Hematopoietic multipotent progenitor cell treated with erythropoietin and hydrocortisone succinate and interleukin-3 and kit ligand, for 15 days (in vitro differentiated cells): ENCODE results near the gene LRRC1.

ENCODE experiments used
- DNase-seq: peaks from one replicate; pipeline ENCODE4 v3.0.0-alpha.2; 2015; ENCODE audit warnings: low spot score

LRRC1 gene

DNA sequence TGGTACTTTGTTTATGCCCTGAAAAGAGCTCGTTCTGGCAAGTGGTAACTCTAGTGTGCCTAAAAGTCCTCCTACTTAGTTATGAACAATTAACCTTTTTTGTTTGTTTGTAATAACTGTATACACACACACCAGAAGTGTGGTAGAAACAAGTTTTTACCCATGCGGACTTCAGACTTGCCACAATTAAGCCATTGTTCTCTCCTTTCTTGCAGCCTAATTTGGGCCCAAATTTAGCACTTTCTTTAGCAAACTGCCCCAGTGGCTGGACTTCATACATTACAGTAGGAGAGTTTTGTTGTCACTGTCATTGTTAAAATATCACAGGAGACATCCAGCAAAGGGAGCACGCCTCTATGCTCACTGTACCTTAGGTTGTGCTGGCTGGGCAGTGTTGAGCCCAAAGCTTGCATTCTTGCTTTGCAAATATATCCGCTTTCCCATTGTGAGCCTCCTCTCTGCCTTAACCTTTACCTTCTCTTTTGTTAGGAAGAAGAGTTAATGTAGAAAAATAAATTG is 53.0 kb downstream of the LRRC1 start:
- DNase-seq: no peak

DNA sequence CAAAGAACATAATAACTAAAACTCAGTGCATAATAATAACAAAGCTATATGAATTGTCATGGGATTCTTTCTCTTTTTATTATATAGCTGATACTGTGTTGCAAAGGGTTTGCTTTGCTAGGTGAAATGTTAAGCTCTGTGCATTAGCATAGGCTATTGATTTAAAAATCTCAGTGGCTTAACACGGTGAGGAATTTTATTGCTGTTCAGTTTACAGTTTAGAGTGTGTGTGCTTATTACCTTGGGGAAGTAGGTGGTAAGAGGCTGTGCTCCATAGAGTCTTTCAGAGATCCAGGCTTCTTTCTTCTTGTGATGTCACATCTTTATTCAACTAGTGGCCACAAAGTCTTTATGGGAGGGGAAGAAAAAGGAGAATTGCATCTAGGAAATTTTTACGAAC is 55.7 kb downstream of the LRRC1 start:
- no peak for DNase-seq

GRCh38 chr6:53851561-53851960 is 56.8 kb downstream of the LRRC1 start:
- no peak for DNase-seq

- DNase-seq: no peak
Measured at GRCh38 chr6:53852805-53853204, 58.0 kb downstream of the LRRC1 start.

GRCh38 chr6:53854843-53855567 is 60.2 kb downstream of the LRRC1 start:
- no peak for DNase-seq

DNA sequence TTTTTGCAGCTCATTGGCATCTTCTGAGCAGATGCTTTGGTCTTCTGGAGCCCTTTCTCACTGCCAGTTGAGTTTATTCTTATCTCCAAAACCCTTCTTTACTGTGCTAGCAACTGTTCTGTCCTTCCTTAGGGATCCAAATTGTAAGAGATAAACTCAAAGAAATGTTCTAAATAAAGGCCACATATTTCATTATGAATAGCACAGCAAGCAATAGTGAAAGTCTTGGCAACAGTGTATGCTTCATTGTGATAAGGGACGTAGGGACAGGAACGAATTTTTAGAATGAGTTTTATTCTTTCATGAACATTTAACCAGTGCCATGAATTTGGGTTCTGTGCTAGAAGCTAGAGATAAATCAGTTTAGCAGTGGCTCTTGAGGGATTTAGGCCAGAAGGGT is 61.1 kb downstream of the LRRC1 start:
- DNase-seq: no peak

- DNase-seq: no peak
Measured at GRCh38 chr6:53857318-53858094, 62.7 kb downstream of the LRRC1 start.

DNA sequence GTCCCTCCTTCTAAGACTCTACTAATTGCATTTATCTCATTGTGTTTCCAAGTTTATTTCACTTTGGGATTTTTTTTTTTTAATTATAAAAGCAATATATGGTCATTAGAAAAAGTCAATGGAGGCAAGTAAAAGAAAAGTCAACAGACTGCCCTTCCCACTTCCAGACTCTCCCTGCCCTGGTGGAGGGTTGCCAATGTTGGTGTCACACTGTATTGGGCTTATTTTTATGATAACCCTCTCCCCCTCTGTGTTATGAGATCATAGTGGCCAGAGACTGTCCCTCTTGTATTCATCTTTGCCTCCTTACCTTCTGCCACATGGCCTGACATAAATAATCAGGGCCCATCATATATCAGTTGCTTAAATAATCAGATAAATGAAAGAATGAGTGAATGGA is 63.4 kb downstream of the LRRC1 start:
- DNase-seq: no peak

- no peak for DNase-seq
Measured at GRCh38 chr6:53858913-53859312, 64.1 kb downstream of the LRRC1 start.

DNA sequence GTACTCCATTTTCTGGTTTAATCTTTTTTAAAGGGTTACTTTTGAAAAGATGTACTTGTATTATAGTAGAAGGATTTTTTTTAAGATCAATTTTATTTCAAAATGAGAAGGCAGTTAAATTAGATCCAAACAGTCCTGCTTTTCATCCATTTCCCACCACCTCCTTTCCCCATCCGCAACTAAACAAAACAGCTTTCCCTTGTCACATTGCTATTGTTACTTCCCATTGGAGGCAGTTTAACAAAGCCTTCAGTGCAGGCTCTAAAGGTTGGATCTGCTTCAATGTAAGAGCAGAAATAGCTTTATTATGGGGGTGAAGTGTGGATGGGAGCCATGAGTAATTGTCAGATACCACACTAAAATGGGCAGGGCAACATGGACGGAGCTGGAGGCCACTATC is 65.7 kb downstream of the LRRC1 start:
- DNase-seq: no peak

GRCh38 chr6:53861518-53861917 is 66.7 kb downstream of the LRRC1 start:
- no peak for DNase-seq

- no peak for DNase-seq
Measured at GRCh38 chr6:53862662-53863462, 68.1 kb downstream of the LRRC1 start.

- no peak for DNase-seq
Measured at GRCh38 chr6:53864781-53865180, 70.0 kb downstream of the LRRC1 start.

GRCh38 chr6:53866226-53866625 is 71.4 kb downstream of the LRRC1 start:
- no peak for DNase-seq

- no peak for DNase-seq
Measured at GRCh38 chr6:53868626-53869025, 73.8 kb downstream of the LRRC1 start.

- no peak for DNase-seq
Measured at GRCh38 chr6:53869964-53870363, 75.2 kb downstream of the LRRC1 start.

GRCh38 chr6:53873922-53874321 is 79.1 kb downstream of the LRRC1 start:
- no peak for DNase-seq

DNA sequence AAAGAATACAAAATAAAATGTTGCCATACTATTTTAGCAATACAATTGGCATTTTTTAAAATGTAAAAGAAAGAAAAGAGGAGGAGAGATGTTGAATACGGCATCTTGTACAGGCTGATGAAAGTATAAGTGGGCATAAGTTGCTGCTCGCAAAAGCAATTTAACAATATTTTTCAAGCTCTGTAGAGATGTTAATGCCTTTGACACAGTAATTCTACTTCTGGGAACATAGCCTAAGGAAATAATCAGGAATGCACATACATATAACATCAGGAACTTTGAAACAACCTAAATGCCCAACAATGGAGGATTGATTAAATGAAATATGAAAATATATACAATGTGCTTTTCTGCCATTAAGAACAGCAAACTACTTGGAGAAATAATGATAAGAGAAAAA is 80.2 kb downstream of the LRRC1 start:
- DNase-seq: no peak

DNA sequence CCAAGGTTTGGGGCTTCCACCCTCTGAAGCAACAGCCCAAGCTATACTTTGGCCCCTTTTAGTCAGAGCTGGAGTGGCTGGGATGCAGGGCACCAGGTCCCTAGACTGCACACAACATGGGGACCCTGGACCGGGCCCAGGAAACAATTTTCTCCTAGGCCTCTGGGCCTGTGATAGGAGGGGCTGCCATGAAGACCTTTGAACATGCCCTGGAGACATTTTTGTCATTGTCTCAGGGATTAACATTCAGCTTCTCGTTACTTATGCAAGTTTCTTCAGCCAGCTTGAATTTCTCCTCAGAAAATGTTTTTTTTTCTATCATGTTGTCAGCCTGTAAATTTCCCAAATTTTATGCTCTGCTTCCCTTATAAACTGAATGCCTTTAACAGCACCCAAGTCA is 82.3 kb downstream of the LRRC1 start:
- no peak for DNase-seq

DNA sequence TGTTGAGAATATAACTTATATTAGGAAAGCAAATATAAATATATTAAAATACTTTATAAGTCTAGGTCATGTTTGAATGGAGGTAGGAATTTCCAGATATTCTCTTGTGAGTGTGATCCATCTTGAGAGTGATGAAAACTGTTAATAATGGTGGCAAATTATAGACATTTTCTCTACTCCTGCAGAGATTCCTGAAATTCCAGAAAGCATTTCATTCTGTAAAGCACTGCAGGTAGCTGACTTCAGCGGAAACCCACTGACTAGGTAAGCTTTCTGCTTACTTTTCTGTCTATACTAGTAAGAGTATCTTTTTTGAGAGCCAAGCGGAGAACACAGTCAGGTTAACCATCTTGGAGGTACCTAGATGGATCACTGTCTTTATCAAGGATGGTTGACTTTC is 84.0 kb downstream of the LRRC1 start:
- DNase-seq: no peak

DNA sequence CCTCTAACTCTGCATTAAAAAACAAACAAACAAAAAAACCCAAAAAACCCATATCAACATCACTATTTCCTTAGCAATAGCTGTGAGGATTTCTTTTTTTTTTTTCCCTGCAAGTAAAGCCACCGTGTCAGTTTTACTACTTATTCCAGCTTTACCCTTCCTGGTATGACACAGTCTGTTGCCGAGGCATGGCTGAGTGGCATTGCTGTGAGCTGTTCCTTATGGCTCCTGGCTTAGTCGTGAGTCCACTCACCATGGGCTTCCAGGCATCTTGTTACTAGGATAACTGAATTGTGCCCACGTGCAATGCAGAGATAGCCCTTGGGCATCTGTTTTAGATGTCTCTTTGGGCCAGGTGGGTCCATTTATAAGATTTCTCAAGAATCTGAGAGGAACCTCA is 84.8 kb downstream of the LRRC1 start:
- DNase-seq: no peak

GRCh38 chr6:53887316-53887715 is 92.5 kb downstream of the LRRC1 start:
- no peak for DNase-seq

DNA sequence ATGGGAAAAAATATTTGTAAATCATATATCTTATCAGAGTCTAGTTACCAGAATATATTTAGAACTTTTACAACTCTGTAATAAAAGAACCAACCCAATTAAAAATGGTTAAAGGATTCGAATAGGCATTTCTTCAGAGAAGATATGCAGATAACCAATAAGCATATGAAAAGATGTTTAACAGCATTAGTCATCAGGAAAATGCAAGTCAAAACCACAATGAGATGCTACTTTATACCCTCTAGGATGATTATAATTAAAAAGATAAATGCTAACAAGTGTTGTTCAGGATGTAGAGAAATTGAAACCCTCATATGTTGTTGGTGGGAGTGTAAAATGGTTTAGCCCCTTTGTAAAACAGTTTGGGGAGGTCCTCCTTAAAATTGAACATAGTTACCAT is 94.1 kb downstream of the LRRC1 start:
- no peak for DNase-seq
